ENCODE data around the gene TMPRSS15.
"Not testable (repeated sequence)": the region's sequence is repeated elsewhere in the genome, so short reads cannot be mapped to it uniquely, and the experiment has no call there.

Gene TMPRSS15

GRCh38 chr21:18403735-18404450 is at the start of gene TMPRSS15:
Gene TMPRSS15 (minus strand): TSS chr21:18403785. CDS start chr21:18403622, 163 bp downstream.
- no peak for DNase-seq (ENCODE audit: low read depth in 2 of 2)

DNA sequence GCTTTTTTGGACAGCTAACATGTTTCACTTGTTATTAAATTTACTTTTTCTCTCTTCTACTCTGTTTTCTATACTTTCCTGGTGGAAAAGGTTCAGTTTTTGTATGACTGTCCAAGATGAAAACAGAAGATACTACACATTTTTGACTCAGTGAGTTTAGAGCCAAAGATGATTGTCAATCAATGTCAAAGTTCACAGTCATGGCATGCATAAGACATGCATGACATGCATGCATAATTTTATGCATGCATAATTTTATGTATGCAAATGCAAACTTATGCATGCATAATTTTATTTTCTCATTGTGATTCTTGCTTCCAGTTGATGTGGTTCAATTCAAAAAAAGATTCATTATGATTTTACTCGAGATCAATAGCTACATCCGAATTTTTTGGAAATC is 48.1 kb upstream of the TMPRSS15 start:
- no peak for DNase-seq (ENCODE audit: low read depth in 2 of 2)

DNA sequence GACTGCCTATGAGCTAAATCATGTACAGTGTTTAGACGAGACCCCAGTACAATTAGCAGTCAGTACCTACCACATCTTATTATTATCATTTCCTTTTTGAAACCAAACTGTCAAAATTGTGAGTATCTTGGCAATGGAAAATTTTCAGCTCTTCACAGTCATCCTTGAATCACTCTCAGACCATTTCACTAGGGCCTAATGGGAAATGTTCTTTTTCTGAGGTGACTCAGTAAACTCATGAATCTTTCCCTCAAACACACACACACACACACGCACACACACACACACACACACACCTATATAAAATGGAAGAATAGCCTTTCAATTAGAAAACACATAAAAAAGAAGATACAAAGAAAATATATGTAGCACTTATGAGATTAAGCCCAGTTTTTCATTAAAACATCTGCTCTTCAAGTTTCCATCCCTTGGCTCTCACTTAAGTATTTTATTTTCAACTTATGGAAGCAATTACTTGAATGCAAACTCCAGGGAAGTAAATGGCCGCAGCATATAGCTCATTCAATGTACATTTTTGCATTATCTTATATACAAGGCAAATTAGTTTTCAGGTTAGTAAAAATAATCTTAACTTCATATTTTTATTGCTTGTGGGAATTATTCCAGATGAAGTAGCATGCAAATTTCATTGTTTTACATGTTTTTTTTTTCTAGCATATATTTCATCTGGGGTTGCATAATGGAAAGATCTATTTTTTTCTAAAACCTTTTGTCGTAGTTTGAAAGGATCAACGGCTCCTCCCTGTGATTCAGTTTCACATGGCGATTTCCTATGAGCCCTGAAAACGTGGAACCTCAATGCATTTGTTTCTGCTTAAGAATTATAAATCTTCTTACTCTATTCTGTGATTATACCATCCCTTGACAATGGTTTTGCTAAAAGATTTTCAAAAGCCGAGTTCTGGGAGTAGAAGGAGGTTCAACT is 46.3 kb upstream of the TMPRSS15 start:
- no peak for DNase-seq (ENCODE audit: low read depth in 2 of 2)

- no peak for DNase-seq (ENCODE audit: low read depth in 2 of 2)
Measured at GRCh38 chr21:18443701-18444100, 40.1 kb upstream of the TMPRSS15 start.

DNA sequence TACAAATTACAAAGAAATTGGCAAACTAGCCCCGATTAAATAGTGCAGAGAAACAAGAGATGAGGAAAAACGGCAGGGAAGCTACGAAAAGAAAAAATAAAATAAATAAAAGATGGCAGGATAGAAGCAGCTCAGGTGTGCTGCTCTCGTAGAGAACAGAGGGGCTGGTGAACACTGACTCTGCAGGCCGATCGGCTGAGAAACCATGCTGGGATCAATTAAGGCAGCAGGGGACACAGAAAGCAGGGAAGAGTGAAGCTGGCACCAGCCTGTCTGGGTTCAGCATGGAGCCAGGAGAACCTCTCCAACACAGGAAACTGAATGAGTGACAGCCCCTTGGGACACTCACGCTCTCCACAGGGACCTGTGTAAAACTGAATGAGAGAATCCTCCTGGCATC is 39.5 kb upstream of the TMPRSS15 start:
- DNase-seq (ENCODE audit: low read depth in 2 of 2), result no peak

DNA sequence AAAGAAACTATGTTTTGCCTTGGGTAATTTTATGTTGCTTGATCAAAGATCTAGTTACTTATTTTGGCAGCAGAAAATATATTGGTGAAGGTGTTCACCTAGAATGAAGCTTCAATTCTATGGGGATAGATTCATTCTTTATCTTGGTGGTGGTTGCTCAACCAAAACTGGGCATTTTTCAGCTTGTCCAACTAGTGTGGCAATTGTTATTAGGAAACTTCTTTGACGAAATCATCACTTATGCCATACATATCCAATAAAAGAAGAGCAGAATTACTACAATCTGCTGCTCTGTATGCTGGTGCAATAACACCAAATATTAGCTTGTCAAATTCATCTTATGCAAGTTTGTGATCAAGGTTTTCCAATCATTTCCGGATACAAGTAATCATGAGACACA is 26.8 kb upstream of the TMPRSS15 start:
- DNase-seq (ENCODE audit: low read depth in 2 of 2), result no peak

- DNase-seq (ENCODE audit: low read depth in 2 of 2), result no peak
Measured at GRCh38 chr21:18424276-18424675, 20.7 kb upstream of the TMPRSS15 start.

DNA sequence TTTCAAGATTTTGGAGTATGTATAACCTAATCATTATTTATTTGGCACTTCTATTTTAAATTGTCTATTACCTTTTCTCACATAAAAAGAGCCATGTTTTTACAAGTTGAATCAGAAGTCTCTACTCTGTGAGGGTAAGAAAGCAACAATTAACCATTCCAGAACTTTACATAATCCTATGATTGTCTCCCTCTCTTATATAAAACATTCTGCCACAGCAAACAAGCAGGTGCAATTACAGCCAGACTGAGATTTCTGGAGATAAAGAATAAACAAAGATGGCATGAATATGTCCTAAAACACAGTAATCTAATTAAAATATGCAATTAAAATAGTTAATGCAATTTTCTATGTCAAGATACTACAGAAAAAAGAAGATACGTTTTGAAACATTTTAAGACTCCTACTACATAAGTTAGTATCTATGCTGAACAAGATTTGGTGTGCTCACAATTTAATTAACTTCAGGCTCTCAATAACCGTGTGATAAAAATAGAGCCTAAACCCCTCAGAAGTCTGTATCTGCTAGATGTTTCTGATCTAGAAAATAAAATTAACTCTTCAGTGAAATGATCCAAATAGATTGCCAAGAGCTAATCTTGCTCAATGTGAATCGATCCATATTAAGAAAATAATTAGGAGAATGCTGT is 13.7 kb upstream of the TMPRSS15 start:
- DNase-seq (ENCODE audit: low read depth in 2 of 2), result no peak

GRCh38 chr21:18411565-18411964 is 8.0 kb upstream of the TMPRSS15 start:
- no peak for DNase-seq (ENCODE audit: low read depth in 2 of 2)

GRCh38 chr21:18409579-18409978 is 6.0 kb upstream of the TMPRSS15 start:
- DNase-seq (ENCODE audit: low read depth in 2 of 2), result no peak

- no peak for DNase-seq (ENCODE audit: low read depth in 2 of 2)
Measured at GRCh38 chr21:18398843-18399242, 4.7 kb downstream of the TMPRSS15 start.

DNA sequence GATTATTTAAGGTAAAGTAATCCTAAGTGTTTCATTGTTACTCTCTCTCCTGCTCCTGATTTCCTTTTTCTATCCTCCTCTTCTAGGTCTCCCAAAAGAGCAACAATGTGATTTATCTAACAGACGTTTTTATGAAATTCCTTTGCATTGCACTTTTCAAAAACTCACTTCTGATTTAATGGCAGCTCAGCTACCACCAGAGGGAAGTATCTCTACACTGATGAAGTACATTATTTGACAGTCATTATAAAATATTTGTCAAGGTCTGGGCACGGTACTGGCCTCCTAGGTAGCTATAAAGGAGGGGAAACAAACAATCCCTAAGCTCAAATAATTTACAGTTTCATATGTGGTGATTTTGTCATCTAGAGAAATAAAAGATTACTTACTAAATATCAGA is 15.6 kb downstream of the TMPRSS15 start:
- DNase-seq (ENCODE audit: low read depth in 2 of 2), result no peak

GRCh38 chr21:18384771-18385170 is 18.8 kb downstream of the TMPRSS15 start:
- DNase-seq (ENCODE audit: low read depth in 2 of 2), result no peak

GRCh38 chr21:18382934-18383619 is 20.5 kb downstream of the TMPRSS15 start:
- DNase-seq (ENCODE audit: low read depth in 2 of 2), result not testable (repeated sequence)

DNA sequence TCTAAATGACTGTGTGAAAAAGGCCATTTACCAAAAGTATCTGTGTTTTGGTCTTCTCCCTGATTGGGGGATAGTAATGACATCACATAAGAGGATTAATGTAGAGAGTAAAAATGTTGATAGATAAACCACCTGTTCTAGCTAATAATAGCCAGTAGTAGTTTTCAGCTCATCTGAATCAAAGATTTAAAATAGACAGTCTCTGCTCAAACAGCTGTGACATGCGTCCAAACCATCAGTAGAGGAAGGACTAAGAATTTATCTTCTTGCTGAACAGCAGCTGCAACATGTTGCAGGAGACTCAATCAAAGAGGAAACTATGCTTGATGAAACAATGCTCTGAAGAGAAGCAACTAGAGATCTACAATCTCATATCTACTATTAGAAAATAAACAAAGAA is 21.4 kb downstream of the TMPRSS15 start:
- DNase-seq (ENCODE audit: low read depth in 2 of 2), result no peak

- DNase-seq (ENCODE audit: low read depth in 2 of 2), result no peak
Measured at GRCh38 chr21:18373606-18374005, 30.0 kb downstream of the TMPRSS15 start.

DNA sequence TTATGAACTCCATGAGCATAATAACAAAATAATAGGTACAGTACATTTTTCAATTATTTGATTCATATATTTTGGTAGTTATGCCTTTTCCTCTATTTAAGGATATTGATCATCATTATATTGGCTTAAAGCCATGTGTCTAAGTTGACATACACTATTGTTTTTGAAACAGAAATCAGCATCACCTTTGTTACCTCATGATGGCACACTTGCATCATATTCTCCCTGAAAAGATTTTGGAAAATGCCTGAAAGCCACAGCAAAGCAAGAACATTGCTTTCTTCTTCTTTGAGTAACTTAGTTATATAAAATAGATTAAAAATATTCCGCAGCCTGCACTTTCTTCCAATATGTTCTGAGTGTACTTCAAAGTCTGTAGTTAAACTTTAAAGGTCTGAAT is 33.3 kb downstream of the TMPRSS15 start:
- DNase-seq (ENCODE audit: low read depth in 2 of 2), result no peak

DNA sequence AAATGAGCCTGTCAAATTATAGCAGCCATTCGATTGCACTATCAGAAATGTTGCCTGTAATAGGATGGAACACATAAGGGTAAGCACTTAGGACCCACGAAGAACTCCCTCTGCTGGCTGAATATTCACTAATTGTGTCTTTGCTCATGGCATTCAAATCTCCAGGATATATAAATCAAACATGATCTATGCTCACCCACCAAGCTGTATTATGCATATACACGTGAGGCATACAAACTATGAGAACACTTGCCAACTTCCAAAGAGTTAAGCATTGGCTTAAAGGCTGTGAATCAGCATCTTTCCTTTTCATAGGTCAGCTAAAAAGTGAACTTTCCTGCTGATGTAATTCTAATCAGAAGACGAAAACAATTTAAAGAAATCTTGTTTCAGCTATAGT is 34.5 kb downstream of the TMPRSS15 start:
- no peak for DNase-seq (ENCODE audit: low read depth in 2 of 2)

GRCh38 chr21:18368205-18368604 is 35.4 kb downstream of the TMPRSS15 start:
- DNase-seq (ENCODE audit: low read depth in 2 of 2), result no peak

GRCh38 chr21:18356801-18357200 is 46.8 kb downstream of the TMPRSS15 start:
- DNase-seq (ENCODE audit: low read depth in 2 of 2), result no peak

GRCh38 chr21:18354947-18355346 is 48.6 kb downstream of the TMPRSS15 start:
- no peak for DNase-seq (ENCODE audit: low read depth in 2 of 2)

DNA sequence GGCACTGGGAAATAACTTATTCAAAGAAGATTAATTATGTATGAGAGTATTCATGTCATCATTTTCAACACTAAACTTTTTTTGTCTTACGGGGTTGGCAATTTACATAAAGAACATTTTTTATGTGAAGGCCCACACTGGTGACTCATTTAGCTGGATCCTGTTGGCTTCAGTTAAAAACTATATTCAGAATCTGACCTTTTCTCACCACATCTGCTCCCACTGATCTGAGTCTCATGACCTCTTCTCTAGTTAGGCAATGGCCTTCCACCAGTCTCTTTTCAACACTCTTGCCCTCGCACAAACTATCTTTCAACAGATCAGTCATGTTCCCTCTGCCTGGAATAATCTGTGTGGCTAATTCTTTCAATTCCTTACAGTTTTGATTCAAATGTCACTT is 53.4 kb downstream of the TMPRSS15 start:
- DNase-seq (ENCODE audit: low read depth in 2 of 2), result no peak
